ENCODE data around the gene C1orf210.

The C1orf210 gene

DNA sequence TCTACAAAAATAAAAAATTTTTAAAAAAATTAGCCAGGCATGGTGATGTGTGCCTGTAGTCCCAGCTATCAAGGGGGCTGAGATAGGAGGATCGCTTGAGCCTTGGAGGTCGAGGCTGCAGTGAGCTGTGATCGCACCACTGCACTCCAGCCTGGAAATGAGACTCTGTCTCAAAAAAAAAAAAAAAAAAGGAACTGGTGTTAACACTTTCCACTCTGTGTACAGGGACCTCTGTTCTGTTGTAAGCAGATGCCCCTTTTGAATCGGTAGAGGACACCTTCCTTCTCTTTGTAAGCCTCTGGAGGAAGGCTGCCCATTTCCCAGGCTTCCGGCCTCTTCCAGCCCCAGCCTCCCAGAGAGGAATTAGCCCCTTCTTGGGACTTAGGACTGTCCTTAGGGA, 7.3 kb upstream of the C1orf210 start:
- DNase-seq, result no peak

DNA sequence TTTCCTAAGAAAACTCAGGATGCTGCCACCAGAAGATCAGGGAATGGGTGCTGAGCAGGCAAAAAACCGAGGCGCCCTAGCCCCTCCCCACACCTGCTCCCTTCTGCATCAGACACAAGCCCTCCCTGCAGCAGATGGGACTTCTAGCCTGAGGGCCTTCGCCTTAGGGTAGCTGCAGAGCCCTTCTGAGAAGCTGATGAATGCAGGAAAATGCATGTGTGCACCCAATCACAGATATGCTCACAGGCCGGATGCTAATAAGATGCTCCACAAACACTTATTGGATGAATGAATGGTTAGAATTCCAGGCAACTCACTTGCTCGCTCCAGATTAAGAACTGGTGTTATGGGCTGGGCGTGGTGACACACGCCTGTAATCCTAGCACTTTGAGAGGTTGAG, 6.8 kb upstream of the C1orf210 start:
- no peak for DNase-seq

DNA sequence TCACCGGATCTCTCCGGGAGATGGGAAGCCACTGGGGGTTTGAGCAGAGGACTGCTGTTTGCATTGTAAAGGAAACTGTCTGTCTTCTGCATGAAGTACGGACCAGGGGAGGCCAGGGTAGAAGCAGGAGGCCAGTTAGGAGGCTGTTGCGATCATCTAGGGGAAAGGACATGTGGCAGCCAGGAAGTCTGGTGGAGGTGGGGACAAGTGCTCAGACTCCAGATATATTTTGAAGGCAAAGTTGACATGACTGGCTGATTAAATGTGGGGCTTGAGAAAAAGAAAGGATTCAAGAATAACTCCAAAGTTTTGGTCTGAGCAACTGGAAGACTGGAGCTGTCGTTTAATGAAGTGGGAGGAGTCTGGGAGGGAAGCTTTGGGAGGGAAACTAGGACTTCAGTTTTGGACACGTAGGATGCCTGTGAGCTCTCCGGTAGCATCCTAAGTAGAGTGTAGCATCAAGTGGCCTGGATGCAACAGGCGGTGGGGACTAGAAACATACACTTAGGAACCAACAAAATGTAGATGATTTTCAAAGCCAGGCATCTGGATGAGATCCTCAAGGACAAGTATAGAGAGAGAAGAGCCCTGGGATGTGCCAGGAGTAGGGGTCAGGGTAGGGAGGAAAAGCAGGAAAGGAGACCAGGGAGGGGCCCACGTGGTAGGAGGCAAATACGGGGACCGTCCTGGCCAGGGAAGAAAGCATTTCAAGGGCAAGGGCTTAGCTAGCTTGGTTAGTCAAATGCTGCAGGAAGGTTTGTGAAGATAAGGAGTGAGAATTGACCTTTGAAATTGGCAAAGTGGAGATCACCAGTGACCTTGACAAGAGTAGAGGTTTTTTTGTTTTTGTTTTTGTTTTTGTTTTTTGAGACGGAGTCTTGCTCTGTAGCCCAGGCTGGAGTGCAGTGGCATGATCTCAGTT, 3.7 kb upstream of the C1orf210 start:
- no peak for DNase-seq

DNA sequence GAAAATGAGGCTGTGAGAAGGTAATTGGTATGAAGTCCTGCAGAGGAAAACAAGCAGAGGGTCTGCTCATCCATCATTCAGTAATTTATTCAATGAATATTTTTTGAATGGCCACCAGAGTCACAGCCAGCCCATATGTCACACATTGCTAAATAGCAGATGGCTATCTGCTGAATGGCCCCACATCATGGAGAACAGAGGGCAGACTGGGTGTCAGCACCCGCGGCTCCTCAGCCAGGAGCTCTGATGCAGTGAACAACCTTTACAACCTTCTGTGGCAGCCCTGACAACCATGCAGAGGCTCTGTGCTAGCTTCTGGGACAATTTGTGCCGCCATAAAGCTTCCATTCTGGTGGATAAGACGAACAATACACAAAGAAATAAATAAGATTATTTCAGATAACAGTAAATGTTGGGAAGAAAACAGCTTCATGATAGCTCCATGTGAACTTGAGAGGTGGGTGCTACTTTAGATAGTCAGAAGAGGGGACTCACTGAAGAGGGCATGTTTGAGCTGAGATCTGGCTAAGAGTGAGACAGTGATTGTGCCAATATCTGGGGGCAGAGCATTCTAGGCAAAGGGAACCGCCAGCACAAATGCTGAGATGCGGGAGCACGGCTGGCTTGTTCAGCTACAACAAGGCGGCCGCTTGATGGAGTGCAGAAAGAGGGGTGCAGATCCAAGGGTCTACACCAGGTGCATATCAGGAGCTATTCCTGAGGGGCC, 2.8 kb upstream of the C1orf210 start:
- no peak for DNase-seq

DNA sequence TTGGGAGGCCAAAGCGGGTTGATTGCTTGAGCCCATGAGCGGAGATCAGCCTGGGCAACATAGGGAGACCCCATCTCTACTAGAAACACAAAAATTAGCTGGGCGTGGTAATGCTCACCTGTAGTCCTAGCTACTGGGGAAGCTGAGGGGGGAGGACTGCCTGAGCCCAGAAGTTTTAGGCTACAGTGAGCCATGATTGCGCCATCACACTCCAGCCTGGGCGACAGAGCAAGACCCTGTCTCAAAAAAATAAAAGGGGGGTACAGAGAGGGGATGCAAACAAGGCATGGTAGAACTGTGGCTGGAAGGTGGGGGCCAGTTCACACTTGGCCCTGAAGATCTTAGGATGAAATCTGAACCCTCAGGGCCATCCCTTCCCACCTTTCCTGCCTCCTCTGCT, 1.2 kb upstream of the C1orf210 start:
- DNase-seq, result no peak

DNA sequence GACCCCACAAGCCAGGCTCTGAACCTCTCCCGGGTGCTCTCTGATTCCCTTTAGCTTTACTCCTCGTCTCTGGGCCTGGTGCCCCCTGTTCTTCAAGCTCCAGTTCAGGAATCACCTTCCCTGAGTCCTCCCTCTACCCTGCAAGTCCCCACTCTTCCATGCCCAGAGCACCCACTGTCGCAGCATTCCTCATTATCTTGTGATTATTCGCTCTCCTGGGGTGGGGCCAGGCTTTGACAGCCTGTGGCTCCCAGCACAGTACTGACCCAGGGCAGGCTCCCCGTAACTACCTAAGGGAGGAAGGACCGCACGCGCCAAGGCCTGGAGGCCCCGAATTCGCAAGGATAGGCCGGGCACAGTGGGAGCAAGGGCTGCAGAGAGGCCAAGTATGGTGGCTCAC, 734 bp upstream of the C1orf210 start:
- no peak for DNase-seq

DNA sequence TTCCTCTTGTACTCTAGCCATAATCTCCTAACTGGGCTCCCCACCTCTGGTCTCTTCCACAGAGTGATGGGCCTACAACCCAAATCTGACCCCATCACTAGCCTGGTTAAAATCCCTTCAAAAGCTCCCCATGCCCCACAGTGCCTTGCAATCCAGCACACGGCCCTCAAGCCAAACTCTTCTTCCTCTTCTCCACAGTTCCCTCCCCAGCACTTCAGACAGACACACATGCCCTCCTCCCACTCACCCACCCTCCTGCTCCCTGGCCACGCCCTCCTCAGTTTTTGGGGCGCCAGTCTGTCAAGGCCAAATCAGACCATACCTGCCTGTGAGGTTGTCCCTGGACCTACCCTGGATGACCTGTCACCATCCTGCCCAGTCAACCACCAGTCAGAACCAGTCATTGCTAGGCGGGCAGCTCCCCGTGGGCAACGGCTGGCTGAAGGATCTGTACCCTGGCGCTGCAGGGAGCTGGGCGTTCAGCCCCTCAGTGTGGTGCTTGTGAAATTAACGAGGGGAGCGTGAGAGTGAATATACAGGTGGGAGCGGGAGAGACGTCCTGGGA, 753 bp downstream of the C1orf210 start:
- no peak for DNase-seq

DNA sequence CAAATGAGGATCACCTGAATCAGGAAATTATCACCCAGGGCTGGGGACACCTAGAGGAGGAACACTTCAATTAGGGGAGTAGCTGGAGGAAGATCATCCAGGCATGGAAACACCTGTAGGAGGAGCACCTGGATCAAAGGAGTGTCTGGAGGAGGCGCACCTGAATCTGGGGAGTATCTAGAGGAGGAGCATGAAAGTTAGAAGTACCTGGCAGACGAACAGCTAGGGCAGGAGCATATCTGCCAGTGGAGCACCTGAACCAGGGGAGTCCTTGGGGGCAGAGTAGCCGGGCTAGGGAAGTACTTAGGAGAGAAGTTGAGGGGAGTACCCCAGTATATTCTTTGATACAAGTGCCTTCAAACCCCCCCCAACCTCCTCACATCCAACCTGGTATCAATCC, 1.3 kb downstream of the C1orf210 start:
- DNase-seq, result no peak

DNA sequence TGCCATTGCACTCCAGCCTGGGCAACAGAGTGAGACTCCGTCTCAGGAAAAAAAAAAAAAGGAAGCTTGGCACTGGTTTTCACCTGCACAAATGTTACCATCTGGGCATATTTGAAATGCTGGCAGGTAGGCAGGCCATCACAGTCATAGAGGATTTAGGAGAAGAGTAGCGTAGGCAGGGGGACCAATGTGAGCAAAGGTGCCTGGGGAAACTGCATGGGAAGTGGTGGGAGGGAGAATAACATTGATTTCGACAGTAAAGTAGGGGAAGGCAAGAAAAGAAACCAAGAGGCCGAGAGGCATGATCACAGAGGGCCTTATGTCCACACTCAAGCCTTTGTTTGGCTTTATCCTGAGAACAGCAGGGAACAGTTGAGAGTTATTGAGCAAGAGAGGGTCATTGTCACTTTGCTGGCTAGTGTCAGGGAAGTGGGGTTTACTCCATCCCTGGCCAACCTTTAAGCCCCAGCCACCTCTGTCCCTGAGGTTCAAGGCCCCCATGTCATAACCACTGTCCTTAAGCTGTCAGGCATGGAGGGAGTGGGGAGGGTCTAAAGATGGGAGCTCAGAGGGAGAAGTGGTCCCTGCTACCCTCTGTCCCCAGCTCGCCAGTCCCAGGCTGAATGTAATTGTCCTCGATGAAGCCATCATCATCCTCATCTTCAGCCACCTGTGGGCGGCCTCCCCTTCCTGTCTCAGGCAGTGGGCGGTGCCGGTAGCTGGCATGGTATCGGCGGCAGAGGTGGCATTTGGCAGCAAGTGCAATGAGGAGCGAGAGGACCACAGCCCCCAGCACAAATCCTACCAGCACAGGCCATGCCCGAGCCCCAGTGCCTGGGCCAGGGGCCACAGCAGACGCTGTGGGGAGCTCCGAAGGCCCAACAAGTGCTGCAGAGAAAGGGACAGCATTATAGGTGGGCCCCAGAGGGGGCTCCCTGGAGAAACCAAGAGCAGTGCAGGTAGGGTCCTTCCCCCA, 2.9 kb downstream of the C1orf210 start:
- no peak for DNase-seq

DNA sequence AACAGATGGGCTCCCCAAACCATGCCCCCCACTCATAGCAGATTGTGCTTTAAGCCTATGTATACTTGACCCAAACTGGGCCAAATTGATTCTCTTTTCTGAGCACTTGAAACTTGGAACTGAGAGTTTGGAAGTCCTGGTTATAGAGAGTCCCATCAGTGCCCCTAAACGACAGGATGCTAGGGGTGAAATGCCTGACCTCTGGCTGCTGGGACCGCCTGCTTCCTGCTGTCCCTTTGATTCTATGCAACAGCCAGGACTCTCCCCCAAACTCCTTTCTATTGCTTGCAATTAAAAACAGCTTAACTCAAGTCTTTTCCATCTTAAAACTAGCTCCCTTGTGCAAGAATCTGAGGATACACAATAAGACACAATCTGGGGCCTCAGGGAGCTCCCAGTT, 4.7 kb downstream of the C1orf210 start:
- DNase-seq, result no peak

DNA sequence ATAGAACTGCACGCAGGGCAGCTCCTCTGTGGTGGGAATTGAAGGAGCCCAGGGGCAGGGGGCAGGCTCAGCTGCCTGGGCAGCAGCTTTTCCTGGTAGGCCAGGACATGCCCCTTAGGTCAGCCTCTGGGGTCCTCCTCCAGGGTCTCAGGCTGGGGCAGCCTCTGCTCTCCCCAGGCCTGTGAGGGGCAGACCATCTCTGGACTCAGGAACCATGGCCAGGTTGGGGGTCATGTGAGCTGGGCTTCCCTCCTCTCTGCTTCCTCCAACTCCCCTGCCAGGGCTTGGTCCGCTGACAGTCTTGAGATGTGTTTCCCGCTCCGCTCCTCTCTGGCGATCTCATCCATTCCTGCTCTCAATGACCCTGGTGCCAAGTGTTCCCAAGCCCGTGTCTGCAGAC, 5.7 kb downstream of the C1orf210 start:
- no peak for DNase-seq

DNA sequence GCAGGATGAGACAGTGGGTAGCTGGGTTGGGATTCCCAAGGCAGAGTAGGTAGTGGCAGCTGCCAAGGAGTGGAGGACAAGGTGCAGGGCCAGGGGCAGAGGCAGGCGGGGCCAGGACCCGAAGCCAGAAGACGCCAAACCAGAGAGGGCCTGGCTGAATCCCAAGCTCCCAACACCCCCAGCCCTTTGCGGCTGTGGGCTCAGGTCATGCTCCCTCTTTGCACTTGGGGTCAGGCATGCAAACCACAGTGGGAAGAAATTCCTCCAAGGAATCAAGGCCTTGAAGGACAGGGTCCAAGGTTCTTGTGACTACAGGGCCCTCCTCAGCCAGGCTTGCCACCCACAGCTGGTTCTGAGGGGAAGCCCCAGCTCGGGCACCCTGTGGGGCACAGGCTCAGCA, 6.2 kb downstream of the C1orf210 start:
- DNase-seq, result no peak

DNA sequence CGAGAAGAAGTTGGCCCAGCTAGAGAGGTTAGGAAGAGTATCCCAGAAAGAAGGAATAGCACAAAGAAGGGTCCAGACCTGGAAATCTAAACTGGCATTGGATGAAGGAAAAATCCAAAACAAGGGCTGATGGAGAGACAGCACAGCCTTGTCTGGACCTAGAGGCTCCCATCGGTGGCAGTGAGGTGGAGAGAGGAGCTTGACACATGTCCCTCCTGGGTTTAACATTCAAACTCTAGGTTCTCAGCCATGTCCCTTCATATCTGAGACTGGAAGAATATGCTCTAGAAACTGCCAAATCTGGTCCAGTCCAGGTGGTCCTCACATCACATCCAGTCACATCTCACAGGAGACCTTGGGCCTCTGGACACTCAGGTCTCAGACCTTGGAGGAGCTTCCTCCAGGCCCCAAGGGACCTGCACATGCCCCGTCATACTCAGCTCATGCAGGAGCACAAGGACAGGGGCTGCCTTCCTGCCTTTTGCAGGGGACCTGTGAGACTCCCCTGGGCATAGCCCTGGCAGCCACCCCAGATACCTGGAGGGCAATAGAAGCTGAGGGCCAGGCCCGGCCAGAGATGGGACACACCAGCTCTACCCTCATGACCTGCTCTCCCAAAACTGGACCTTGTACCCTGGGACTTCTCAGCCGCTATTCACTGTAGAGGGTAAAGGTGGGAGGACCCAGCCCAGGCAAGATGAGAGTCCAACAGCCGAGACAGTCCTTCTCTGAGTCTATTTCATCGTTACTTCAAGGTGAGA, 8.1 kb downstream of the C1orf210 start:
- DNase-seq, result no peak

DNA sequence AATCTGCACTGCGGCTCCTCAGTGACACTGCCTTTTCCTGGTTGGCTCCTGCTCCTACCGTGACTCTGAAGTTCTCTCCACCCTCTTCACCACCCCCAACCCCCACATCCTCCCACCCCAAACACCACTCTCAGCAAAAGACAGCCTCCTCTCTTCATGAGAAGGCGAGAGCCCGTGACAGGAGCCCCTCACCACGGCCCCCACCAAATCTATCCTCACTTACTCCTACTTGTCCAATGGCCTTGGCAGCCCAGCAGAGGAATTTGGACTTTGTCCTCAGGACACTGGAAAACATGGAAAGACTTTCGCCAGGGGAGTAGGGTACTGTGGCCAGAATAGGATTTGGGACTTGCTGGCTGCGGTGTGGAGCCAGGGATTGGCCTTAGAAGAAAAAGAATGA, 8.7 kb downstream of the C1orf210 start:
- no peak for DNase-seq

DNA sequence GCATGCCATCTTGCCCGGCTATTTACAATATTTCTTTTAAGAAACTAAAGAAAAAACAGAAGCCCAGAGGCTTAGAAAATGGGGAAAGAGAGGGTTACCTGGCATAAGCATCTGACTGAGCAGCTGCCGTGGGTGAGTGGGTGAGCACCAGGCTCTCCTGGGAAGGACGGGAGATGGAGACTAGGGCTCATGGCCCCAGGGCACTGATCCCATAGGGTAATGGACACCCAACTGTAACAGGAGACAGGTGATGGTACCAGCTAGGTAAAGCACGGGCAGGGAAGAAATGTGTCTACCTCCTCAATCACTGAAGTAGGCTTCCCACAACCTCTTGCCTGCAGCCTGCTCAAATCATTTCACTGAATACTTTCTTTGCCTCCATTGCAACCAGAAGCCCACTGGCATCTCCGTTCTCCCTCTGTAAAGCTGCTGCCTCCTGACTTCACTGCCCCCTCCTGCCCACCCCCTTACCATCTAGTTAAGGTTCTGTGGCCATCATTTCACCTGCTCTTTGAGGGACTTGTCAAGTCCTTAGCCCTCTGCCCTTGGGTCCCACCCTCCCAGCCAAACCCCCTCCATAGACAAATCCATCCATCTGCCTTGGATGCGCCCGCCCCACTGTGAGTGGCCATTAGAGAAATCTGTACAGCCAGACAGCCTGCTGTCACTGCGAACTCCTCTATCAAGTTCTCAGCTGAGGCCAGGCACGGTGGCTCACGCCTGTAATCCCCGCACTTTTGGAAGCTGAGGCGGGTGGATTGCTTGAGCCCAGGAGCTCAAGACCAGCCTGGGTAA, 9.4 kb downstream of the C1orf210 start:
- no peak for DNase-seq

DNA sequence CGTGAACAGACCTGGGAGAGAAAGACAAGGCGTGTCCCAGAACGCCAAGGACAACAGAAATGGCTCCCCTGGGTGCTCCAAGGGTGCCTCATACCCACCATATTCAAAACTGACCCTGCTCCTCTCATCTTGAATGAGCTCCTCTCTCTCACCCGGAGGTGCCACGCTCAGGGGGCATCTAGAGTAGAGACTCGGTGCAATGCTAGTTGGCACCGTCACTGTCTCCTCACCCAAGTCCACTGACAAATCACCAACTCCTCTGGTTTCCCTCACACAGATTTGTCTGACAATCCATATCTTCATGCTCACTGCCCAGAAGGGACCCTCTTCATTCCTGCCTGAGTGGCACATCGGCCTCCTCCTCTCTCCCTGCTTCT, 10.6 kb downstream of the C1orf210 start:
- no peak for DNase-seq

DNA sequence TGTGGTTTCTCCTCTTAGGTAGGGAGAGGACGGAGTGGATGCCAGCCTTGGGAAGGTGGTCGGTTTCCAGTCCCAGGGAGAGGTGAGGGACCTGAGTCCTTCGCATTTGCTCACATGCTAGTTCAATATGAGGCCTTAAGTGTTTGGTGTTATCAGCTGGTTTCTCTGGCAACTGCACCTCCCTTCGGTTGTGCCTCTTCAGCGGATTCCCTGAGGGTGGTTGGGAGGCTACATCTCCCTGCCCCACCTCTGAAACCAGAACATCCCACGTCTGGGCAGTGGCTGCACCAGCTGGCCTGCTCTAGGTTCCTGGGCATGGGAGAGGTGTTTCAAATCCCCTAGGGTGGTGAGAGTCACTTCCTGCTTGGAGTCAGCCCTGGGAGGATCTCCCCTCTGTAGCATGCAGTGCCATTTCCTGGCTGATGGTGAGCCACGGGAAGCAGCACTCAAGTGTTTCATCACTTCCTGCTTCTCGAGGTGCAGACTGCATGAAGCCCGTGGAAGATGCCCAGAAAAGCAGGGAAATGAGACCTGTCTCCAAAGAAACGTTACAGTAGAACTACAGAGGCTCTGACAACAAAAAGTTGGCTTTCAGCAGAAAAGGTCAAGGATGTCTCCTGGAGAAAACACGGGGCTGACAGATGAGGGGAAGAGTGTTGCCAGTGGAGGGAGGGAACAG, 11.1 kb downstream of the C1orf210 start:
- DNase-seq, result peak; percentile 29 to 32

DNA sequence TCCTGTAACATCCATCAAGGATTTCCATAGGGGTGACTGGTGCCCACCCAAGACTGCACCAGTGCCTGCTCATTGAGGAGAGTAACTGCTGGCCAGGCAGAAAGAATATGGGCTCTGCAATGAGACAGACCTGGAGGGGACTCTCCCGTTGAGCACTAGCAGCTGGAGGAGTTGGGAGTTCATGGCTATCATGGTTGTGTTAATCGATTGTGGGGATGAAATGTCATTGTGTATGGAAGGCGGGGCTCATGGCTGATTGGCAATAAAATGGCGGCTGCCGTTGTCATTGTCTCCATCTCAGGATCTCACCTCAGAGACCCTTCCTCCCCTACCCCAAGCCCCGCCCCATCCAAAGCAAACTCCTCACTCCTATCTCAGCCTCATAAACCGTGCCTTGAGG, 11.7 kb downstream of the C1orf210 start:
- DNase-seq, result no peak

DNA sequence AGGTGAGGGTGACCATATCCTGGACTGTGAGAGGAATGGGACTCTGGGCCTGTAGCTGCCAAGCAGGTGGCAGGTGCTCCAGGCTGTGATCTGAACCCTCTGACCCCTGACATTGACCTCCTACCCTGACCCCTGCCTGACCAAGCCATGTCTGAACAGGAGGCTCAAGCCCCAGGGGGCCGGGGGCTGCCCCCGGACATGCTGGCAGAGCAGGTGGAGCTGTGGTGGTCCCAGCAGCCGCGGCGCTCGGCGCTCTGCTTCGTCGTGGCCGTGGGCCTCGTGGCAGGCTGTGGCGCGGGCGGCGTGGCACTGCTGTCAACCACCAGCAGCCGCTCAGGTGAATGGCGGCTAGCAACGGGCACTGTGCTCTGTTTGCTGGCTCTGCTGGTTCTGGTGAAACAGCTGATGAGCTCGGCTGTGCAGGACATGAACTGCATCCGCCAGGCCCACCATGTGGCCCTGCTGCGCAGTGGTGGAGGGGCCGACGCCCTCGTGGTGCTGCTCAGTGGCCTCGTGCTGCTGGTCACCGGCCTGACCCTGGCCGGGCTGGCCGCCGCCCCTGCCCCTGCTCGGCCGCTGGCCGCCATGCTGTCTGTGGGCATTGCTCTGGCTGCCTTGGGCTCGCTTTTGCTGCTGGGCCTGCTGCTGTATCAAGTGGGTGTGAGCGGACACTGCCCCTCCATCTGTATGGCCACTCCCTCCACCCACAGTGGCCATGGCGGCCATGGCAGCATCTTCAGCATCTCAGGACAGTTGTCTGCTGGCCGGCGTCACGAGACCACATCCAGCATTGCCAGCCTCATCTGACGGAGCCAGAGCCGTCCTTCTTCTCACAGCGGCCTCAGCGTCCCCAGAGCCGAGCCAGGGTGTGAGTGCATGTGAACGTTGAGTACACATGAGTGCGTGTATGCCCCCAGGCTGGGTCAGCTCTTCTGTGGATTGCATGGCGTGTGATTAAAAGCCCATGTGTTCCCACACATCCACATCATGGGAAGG, 12.5 kb downstream of the C1orf210 start:
- DNase-seq, result no peak

Data from CD4-positive, alpha-beta T cell treated with Interferon alpha-2 for 1 hour (primary cell).